Nephron progenitor cell (in vitro differentiated cells): Measurements from ENCODE around the gene PSENEN.

Experiments used
- DNase-seq: peaks from one replicate; pipeline ENCODE4 v3.0.0; 2021
- H3K27ac Mint-ChIP-seq: 2 replicates; pipeline ENCODE4 v1.8.0; 2021; ENCODE audit warnings: mild to moderate bottlenecking, moderate library complexity, mixed read lengths
- H3K27me3 Mint-ChIP-seq: 2 replicates; pipeline ENCODE4 v1.8.0; 2021; ENCODE audit warnings: mild to moderate bottlenecking, low read depth, mixed read lengths; ENCODE audit not compliant: poor library complexity
- H3K36me3 Mint-ChIP-seq: 2 replicates; pipeline ENCODE4 v1.8.0; 2021; ENCODE audit warnings: low read depth, mixed read lengths
- H3K4me1 Mint-ChIP-seq: 2 replicates; pipeline ENCODE4 v1.8.0; 2021; ENCODE audit warnings: mixed read lengths
- H3K4me3 Mint-ChIP-seq: 2 replicates; pipeline ENCODE4 v1.8.0; 2021; ENCODE audit warnings: mild to moderate bottlenecking, moderate library complexity, mixed read lengths
- H3K9me3 Mint-ChIP-seq: 2 replicates; pipeline ENCODE4 v1.8.0; 2021; ENCODE audit warnings: mild to moderate bottlenecking, moderate library complexity, mixed read lengths
- CTCF ChIP-seq: fragments of 200-600 bp; sonication (generic); IDR thresholded peaks from 2 replicates; pipeline ENCODE4 v1.5.0; 2021; ENCODE audit warnings: antibody characterized with exemption

Gene PSENEN

GRCh38 chr19:35717665-35718344, 27.6 kb upstream of the PSENEN start, which contains the start of gene KMT2B:
KMT2B (plus strand) TSS chr19:35718003; CDS start chr19:35718019, 16 bp downstream.
- no peaks in the 10 kb centered on the region for H3K9me3 Mint-ChIP-seq
- DNase-seq = peak; percentile 95
- H3K27me3 Mint-ChIP-seq = peaks cover 29% of the 10 kb centered on the region
- peak within 1 kb of the TSS; percentile 93 for H3K4me3 Mint-ChIP-seq
- no peak for TF ChIP-seq CTCF
- peaks cover 35% of the 10 kb centered on the region for H3K4me1 Mint-ChIP-seq
- H3K27ac Mint-ChIP-seq = peak within 1 kb of the TSS; percentile 90
- H3K36me3 Mint-ChIP-seq = peaks cover 5% of the 10 kb centered on the region

GRCh38 chr19:35718345-35719041, 27.0 kb upstream of the PSENEN start:
- peaks cover 26% of the 10 kb centered on the region for H3K27me3 Mint-ChIP-seq
- peaks cover 35% of the 10 kb centered on the region for H3K4me1 Mint-ChIP-seq
- TF ChIP-seq CTCF = no peak
- no peaks in the 10 kb centered on the region for H3K9me3 Mint-ChIP-seq
- DNase-seq = peak; percentile 57
- peak overlapping the region; percentile 93 for H3K4me3 Mint-ChIP-seq
- peak overlapping the region; percentile 66 for H3K27ac Mint-ChIP-seq
- peaks cover 10% of the 10 kb centered on the region for H3K36me3 Mint-ChIP-seq

GRCh38 chr19:35719402-35720162, 25.9 kb upstream of the PSENEN start:
- Mint-ChIP-seq H3K36me3 (peaks cover 16% of the 10 kb centered on the region), H3K27ac (no peak overlapping the region)
- no peak for TF ChIP-seq CTCF

GRCh38 chr19:35720163-35720524, 25.3 kb upstream of the PSENEN start:
- no peaks in the 10 kb centered on the region for H3K9me3 Mint-ChIP-seq
- DNase-seq = no peak
- peak overlapping the region; percentile 24 for H3K4me3 Mint-ChIP-seq
- H3K27ac Mint-ChIP-seq = no peak overlapping the region
- peaks cover 16% of the 10 kb centered on the region for H3K36me3 Mint-ChIP-seq
- no peak for TF ChIP-seq CTCF
- peaks cover 27% of the 10 kb centered on the region for H3K4me1 Mint-ChIP-seq
- H3K27me3 Mint-ChIP-seq = peaks cover 13% of the 10 kb centered on the region

More at GRCh38 chr19:35719402-35720162, 25.9 kb upstream of the PSENEN start:
- peaks cover 16% of the 10 kb centered on the region for H3K27me3 Mint-ChIP-seq
- H3K9me3 Mint-ChIP-seq = no peaks in the 10 kb centered on the region
- no peak for DNase-seq
- H3K4me1 Mint-ChIP-seq = peaks cover 33% of the 10 kb centered on the region
- H3K4me3 Mint-ChIP-seq = peak overlapping the region; percentile 93

- no peak for DNase-seq
- H3K27me3 Mint-ChIP-seq = peaks cover 13% of the 10 kb centered on the region
- no peak for TF ChIP-seq CTCF
- H3K27ac Mint-ChIP-seq = no peak overlapping the region
- H3K4me1 Mint-ChIP-seq = peaks cover 27% of the 10 kb centered on the region
- H3K4me3 Mint-ChIP-seq = no peak overlapping the region
- H3K9me3 Mint-ChIP-seq = no peaks in the 10 kb centered on the region
- H3K36me3 Mint-ChIP-seq = peaks cover 16% of the 10 kb centered on the region
These were observed 24.8 kb upstream of the PSENEN start for GRCh38 chr19:35720648-35721047.
